ENCODE data around the gene SLC16A6. TPM values are rescaled to one million over a fixed set of nuclear protein-coding genes. Genes with fewer than 3 reads are reported as not detected.

The SLC16A6 gene
- total RNA-seq, 1 experiment from 2014 or later: 0.70 TPM

DNA sequence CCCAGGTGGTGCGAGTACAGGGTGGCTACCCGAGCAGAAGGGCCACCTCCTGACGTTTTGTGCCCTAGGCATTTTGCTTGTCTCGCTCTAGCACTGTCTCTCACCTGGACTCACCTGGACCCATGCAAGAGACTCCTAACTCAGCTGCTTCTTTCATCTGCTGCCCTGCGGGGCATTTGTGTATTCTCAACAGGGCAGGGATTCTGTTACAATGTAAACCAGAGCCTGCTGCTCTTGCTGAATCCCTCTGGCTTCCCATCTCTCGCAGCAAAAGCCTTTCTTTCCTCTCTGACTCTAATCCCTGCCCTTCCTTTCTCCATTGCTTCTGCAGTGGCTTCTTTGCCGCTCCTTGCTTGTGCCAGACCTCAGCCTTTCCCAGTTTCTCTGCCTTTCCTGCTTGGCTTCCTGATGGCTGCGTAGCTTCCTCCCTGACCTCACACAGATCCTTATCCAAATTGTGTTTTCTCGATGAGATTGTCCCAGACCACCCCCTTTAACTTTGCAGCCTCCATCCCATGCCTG lies 10.6 kb upstream of the SLC16A6 start:
- Histone ChIP-seq H2AFZ (no peak overlapping the region), H3K9me3 (ENCODE audit: insufficient read depth, low read depth) (no peaks in the 10 kb centered on the region), H3K27ac (no peak overlapping the region; the same call in 1 of the 2 replicates), H3K4me3 (no peak overlapping the region), H3F3A (ENCODE audit: insufficient read depth, low read depth) (0 out of 2 replicates have a peak, but pooled peaks cover 4% of the 10 kb centered on the region), H3K4me2 (peak overlapping the region; percentile 3; the same call in 1 of the 2 replicates), H3K4me1 (replicated peaks; ENCODE audit: insufficient read depth) (peaks cover 22% of the 10 kb centered on the region), H3K9me2 (ENCODE audit: insufficient read depth) (no peaks in the 10 kb centered on the region), H3K36me3 (ENCODE audit: low read depth) (no peaks in the 10 kb centered on the region), H3K79me2 (ENCODE audit: low read depth) (no peaks in the 10 kb centered on the region), H3K27me3 (ENCODE audit: insufficient read depth, low read depth) (no peaks in the 10 kb centered on the region), H4K20me1 (ENCODE audit: insufficient read depth) (no peaks in the 10 kb centered on the region)
- intact Hi-C loops (cut with micrococcal nuclease; ENCODE audit: unreplicated experiment): no loop called here
- TF ChIP-seq, protein P1, sequence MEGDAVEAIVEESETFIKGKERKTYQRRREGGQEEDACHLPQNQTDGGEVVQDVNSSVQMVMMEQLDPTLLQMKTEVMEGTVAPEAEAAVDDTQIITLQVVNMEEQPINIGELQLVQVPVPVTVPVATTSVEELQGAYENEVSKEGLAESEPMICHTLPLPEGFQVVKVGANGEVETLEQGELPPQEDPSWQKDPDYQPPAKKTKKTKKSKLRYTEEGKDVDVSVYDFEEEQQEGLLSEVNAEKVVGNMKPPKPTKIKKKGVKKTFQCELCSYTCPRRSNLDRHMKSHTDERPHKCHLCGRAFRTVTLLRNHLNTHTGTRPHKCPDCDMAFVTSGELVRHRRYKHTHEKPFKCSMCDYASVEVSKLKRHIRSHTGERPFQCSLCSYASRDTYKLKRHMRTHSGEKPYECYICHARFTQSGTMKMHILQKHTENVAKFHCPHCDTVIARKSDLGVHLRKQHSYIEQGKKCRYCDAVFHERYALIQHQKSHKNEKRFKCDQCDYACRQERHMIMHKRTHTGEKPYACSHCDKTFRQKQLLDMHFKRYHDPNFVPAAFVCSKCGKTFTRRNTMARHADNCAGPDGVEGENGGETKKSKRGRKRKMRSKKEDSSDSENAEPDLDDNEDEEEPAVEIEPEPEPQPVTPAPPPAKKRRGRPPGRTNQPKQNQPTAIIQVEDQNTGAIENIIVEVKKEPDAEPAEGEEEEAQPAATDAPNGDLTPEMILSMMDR (conservative IDR thresholded peaks at IDR 0.05): no peak
- TF ChIP-seq EZH2 (IDR thresholded peaks at IDR 0.05; ENCODE audit: low read depth): no peak
- DNase-seq: peak in 1 of 2 experiments; percentile 76
- CTCF ChIA-PET: no interaction called here
- no TSS peak for BruUV-seq (replicated peaks)
- POLR2A ChIA-PET (ENCODE audit: unreplicated experiment): interaction anchor here (0.7 kb wide), 1 partner anchor 25 kb away, joined by 14 read pairs; no protein-coding TSS in a partner anchor

- no peaks in the 10 kb centered on the region for H3K9me2 ChIP-seq (ENCODE audit: insufficient read depth)
- CTCF ChIA-PET: no interaction called here
Measured at GRCh38 chr17:68299817-68300216, 8.9 kb upstream of the SLC16A6 start.

GRCh38 chr17:68298601-68299000 lies 7.7 kb upstream of the SLC16A6 start:
- CTCF ChIA-PET: interaction anchor here (0.6 kb wide), 1 partner anchor 55 kb away, joined by 7 read pairs; no protein-coding TSS in a partner anchor
- peaks cover 2% of the 10 kb centered on the region; the same call in 1 of the 2 replicates for H3K79me2 ChIP-seq (ENCODE audit: low read depth)
- peaks cover 12% of the 10 kb centered on the region for H3K4me1 ChIP-seq (replicated peaks; ENCODE audit: insufficient read depth)
- H3K4me2 ChIP-seq: no peak overlapping the region
- no peak overlapping the region for H3K4me3 ChIP-seq
- intact Hi-C loops (cut with micrococcal nuclease; ENCODE audit: unreplicated experiment): loop anchor here (10.0 kb wide), 1 partner anchor 56 kb away; no protein-coding TSS in a partner anchor
- H4K20me1 ChIP-seq (ENCODE audit: insufficient read depth): no peaks in the 10 kb centered on the region
- POLR2A ChIA-PET (ENCODE audit: unreplicated experiment): no interaction called here
- no peaks in the 10 kb centered on the region for H3K9me2 ChIP-seq (ENCODE audit: insufficient read depth)
- no peak for TF ChIP-seq EZH2 (IDR thresholded peaks at IDR 0.05; ENCODE audit: low read depth)
- TF ChIP-seq, protein P1 (conservative IDR thresholded peaks at IDR 0.05): no peak
- DNase-seq: no peak
- H3K27me3 ChIP-seq (ENCODE audit: insufficient read depth, low read depth): no peaks in the 10 kb centered on the region
- no peaks in the 10 kb centered on the region for H3K9me3 ChIP-seq (ENCODE audit: insufficient read depth, low read depth)
- H3K27ac ChIP-seq: no peak overlapping the region
- no peaks in the 10 kb centered on the region for H3K36me3 ChIP-seq (ENCODE audit: low read depth)
- BruUV-seq (replicated peaks): no TSS peak
- no peak overlapping the region for H2AFZ ChIP-seq
- H3F3A ChIP-seq (ENCODE audit: insufficient read depth, low read depth): 0 out of 2 replicates have a peak, but pooled peaks cover 4% of the 10 kb centered on the region

More at GRCh38 chr17:68299817-68300216, 8.9 kb upstream of the SLC16A6 start:
- Histone ChIP-seq H3K4me3 (no peak overlapping the region), H3K27me3 (ENCODE audit: insufficient read depth, low read depth) (no peaks in the 10 kb centered on the region), H3K79me2 (ENCODE audit: low read depth) (no peaks in the 10 kb centered on the region), H3F3A (ENCODE audit: insufficient read depth, low read depth) (0 out of 2 replicates have a peak, but pooled peaks cover 4% of the 10 kb centered on the region), H3K9me3 (ENCODE audit: insufficient read depth, low read depth) (no peaks in the 10 kb centered on the region), H2AFZ (no peak overlapping the region), H3K4me2 (no peak overlapping the region), H3K4me1 (replicated peaks; ENCODE audit: insufficient read depth) (peaks cover 14% of the 10 kb centered on the region), H4K20me1 (ENCODE audit: insufficient read depth) (no peaks in the 10 kb centered on the region), H3K36me3 (ENCODE audit: low read depth) (no peaks in the 10 kb centered on the region), H3K27ac (no peak overlapping the region)
- no peak for TF ChIP-seq EZH2 (IDR thresholded peaks at IDR 0.05; ENCODE audit: low read depth)
- TF ChIP-seq, protein P1 (conservative IDR thresholded peaks at IDR 0.05): no peak
- POLR2A ChIA-PET (ENCODE audit: unreplicated experiment): no interaction called here
- intact Hi-C loops (cut with micrococcal nuclease; ENCODE audit: unreplicated experiment): loop anchor here (10.0 kb wide), 1 partner anchor 55 kb away; no protein-coding TSS in a partner anchor
- no TSS peak for BruUV-seq (replicated peaks)
- DNase-seq: no peak

Data from PC-9 (cell line).